H1 (cell line): ENCODE measurements around the gene MMP24. TPM values are rescaled to one million over a fixed set of nuclear protein-coding genes. Genes with fewer than 3 reads are reported as not detected.

ENCODE experiments used
- CTCF ChIA-PET: fragments of 300-600 bp; sonication (Branson Sonifier 250); formaldehyde crosslinking; loops from one replicate; lab custom pipeline; 2021; ENCODE audit not compliant: partially characterized antibody; lab: Charles Lee
- POLR2A ChIA-PET: fragments of 300-600 bp; sonication (Branson Sonifier 250); formaldehyde crosslinking; loops from one replicate; lab custom pipeline; 2021; ENCODE audit warnings: inconsistent platforms; ENCODE audit not compliant: partially characterized antibody; lab: Charles Lee
- DNase-seq, 2 experiments: peaks; one replicate each; pipeline versions ENCODE4 v3.0.0 to v3.0.0-alpha.2; 2010 to 2022; ENCODE audit warnings: low spot score in 2 of 2, low read depth in 1 of 2, mixed read lengths in 1 of 2
- FAIRE-seq: peaks from 2 replicates; lab custom pipeline; 2011; peaks lifted over from hg19 to GRCh38; lab: Jason Lieb, UNC
- H2AFZ ChIP-seq: 2 replicates; pipeline ENCODE4 v1.8.1; 2012; ENCODE audit warnings: low read length, inconsistent platforms
- H2AK5ac ChIP-seq: 2 replicates; pipeline ENCODE4 v1.6.1; 2013; ENCODE audit warnings: low read depth, low read length
- H2BK120ac ChIP-seq: replicated peaks from 2 replicates; pipeline ENCODE3; 2013; ENCODE audit warnings: low read depth, low read length, inconsistent platforms
- H2BK12ac ChIP-seq: 2 replicates; pipeline ENCODE4 v1.6.1; 2013; ENCODE audit warnings: low read depth, low read length
- H2BK15ac ChIP-seq: 2 replicates; pipeline ENCODE4 v1.6.1; 2013; ENCODE audit warnings: low read length
- H2BK20ac ChIP-seq: 2 replicates; pipeline ENCODE4 v1.6.1; 2013; ENCODE audit warnings: low read length
- H2BK5ac ChIP-seq: 2 replicates; pipeline ENCODE4 v1.6.1; 2013; ENCODE audit warnings: low read depth, low read length
- H3K14ac ChIP-seq: 2 replicates; pipeline ENCODE4 v1.6.1; 2013; ENCODE audit warnings: inconsistent platforms; ENCODE audit not compliant: insufficient read length
- H3K18ac ChIP-seq: 2 replicates; pipeline ENCODE4 v1.6.1; 2013; ENCODE audit warnings: low read length; ENCODE audit errors: extremely low read depth
- H3K23ac ChIP-seq: 2 replicates; pipeline ENCODE4 v1.6.1; 2013; ENCODE audit warnings: inconsistent platforms; ENCODE audit not compliant: insufficient read length
- H3K23me2 ChIP-seq: 2 replicates; pipeline ENCODE4 v1.6.1; 2013; ENCODE audit warnings: low read depth, low read length
- H3K27ac ChIP-seq: 2 replicates; pipeline ENCODE4 v1.6.1; 2011; ENCODE audit warnings: low read depth, low read length, inconsistent platforms
- H3K27me3 ChIP-seq, 4 experiments: replicated peaks in 1 of 4; 1 replicate in 1 of 4; 2 replicates in 3 of 4; pipeline versions ENCODE4 v1.6.1 to v1.8.1; 2011 to 2013; ENCODE audit warnings: low read length in 3 of 4, mild to moderate bottlenecking in 3 of 4, inconsistent platforms in 2 of 4, mixed read lengths in 2 of 4, moderate library complexity in 1 of 4; ENCODE audit not compliant: control insufficient read depth in 3 of 4, insufficient read depth in 3 of 4; ENCODE audit errors: extremely low read depth in 1 of 4
- H3K36me3 ChIP-seq, 4 experiments: 2 replicates each; pipeline versions ENCODE4 v1.6.1 to v1.8.1; 2011 to 2013; ENCODE audit warnings: mild to moderate bottlenecking in 4 of 4, low read length in 3 of 4, moderate library complexity in 2 of 4, control low read depth in 1 of 4, inconsistent platforms in 1 of 4; ENCODE audit not compliant: insufficient read depth in 4 of 4, control insufficient read depth in 2 of 4
- H3K4ac ChIP-seq: replicated peaks from 2 replicates; pipeline ENCODE3; 2013; ENCODE audit warnings: low read length, low read depth, mixed read lengths, inconsistent platforms; ENCODE audit not compliant: insufficient read length
- H3K4me1 ChIP-seq, 4 experiments: replicated peaks in 1 of 4; 1 replicate in 1 of 4; 2 replicates in 3 of 4; pipeline versions ENCODE4 v1.6.1 to v1.8.1; 2011 to 2013; ENCODE audit warnings: low read length in 3 of 4, inconsistent platforms in 2 of 4, mixed read lengths in 1 of 4; ENCODE audit not compliant: insufficient read depth in 4 of 4, control insufficient read depth in 3 of 4
- H3K4me2 ChIP-seq, 2 experiments: 2 replicates each; pipeline versions ENCODE4 v1.6.1 to v1.8.1; 2011 to 2013; ENCODE audit warnings: low read depth in 2 of 2, low read length in 2 of 2, control low read depth in 1 of 2, inconsistent platforms in 1 of 2, mild to moderate bottlenecking in 1 of 2; ENCODE audit not compliant: insufficient read depth in 1 of 2
- H3K4me3 ChIP-seq, 4 experiments: fragments of 200-600, 300-600 bp in 1 of 4; sonication (generic), shearing (Covaris generic), sonication (Bioruptor Twin) in 1 of 4; 2 replicates each; pipeline versions ENCODE4 v1.5.1 to v1.8.1; 2011 to 2016; ENCODE audit warnings: low read length in 4 of 4, low read depth in 3 of 4, control low read depth in 2 of 4, inconsistent platforms in 2 of 4, mild to moderate bottlenecking in 2 of 4, mixed read lengths in 1 of 4, moderate library complexity in 1 of 4; ENCODE audit not compliant: insufficient read depth in 2 of 4; ENCODE audit errors: extremely low read depth in 1 of 4
- H3K56ac ChIP-seq: replicated peaks from 2 replicates; pipeline ENCODE3; 2013; ENCODE audit warnings: low read depth, mild to moderate bottlenecking, mixed read lengths, low read length, inconsistent platforms; ENCODE audit not compliant: insufficient read length
- H3K79me1 ChIP-seq: 2 replicates; pipeline ENCODE4 v1.6.1; 2013; ENCODE audit warnings: low read depth, low read length, control low read depth
- H3K79me2 ChIP-seq, 2 experiments: 2 replicates each; pipeline versions ENCODE4 v1.6.1 to v1.8.1; 2012 to 2013; ENCODE audit warnings: low read length in 2 of 2, mild to moderate bottlenecking in 2 of 2, inconsistent platforms in 1 of 2; ENCODE audit not compliant: insufficient read depth in 2 of 2, control insufficient read depth in 1 of 2
- H3K9ac ChIP-seq, 4 experiments: replicated peaks in 1 of 4; 1 replicate in 1 of 4; 2 replicates in 3 of 4; pipeline versions ENCODE4 v1.6.1 to v1.8.1; 2011 to 2013; ENCODE audit warnings: low read depth in 3 of 4, low read length in 3 of 4, control low read depth in 2 of 4, mild to moderate bottlenecking in 2 of 4, moderate library complexity in 2 of 4, inconsistent platforms in 1 of 4; ENCODE audit errors: extremely low read depth in 1 of 4
- H3K9me3 ChIP-seq, 2 experiments: 2 replicates each; pipeline versions ENCODE4 v1.6.1 to v1.8.1; 2012 to 2013; ENCODE audit warnings: mild to moderate bottlenecking in 2 of 2, moderate library complexity in 2 of 2, control low read depth in 1 of 2, inconsistent platforms in 1 of 2, low read depth in 1 of 2, low read length in 1 of 2, mixed read lengths in 1 of 2; ENCODE audit not compliant: insufficient read depth in 2 of 2
- H4K20me1 ChIP-seq, 2 experiments: replicated peaks in 1 of 2; 2 replicates each; pipeline versions ENCODE3 to v1.8.1; 2011 to 2013; ENCODE audit warnings: inconsistent platforms in 2 of 2, low read length in 2 of 2, mild to moderate bottlenecking in 1 of 2; ENCODE audit not compliant: insufficient read depth in 2 of 2, control insufficient read depth in 1 of 2
- H4K5ac ChIP-seq: 2 replicates; pipeline ENCODE4 v1.6.1; 2013; ENCODE audit warnings: low read length, low read depth, mixed read lengths, inconsistent platforms; ENCODE audit not compliant: insufficient read length
- H4K8ac ChIP-seq: 2 replicates; pipeline ENCODE4 v1.8.0; 2013; ENCODE audit warnings: mild to moderate bottlenecking, moderate library complexity, low read length, inconsistent platforms; ENCODE audit not compliant: insufficient read depth; ENCODE audit errors: extremely low read depth
- H4K91ac ChIP-seq: replicated peaks from 2 replicates; pipeline ENCODE3; 2013; ENCODE audit warnings: low read length, mixed read lengths, inconsistent platforms; ENCODE audit not compliant: insufficient read length
- WGBS, 2 experiments: shearing (Covaris generic) in 1 of 2; methylation state at CpG; one replicate each; pipeline versions ENCODE4 v1.1.6 to v1.1.7; 2013 to 2015; ENCODE audit warnings: low lambda C conversion rate in 2 of 2, mixed read lengths in 2 of 2, inconsistent platforms in 1 of 2, low coverage in 1 of 2, missing lambda C conversion rate in 1 of 2; ENCODE audit not compliant: insufficient replicate concordance in 2 of 2, insufficient coverage in 1 of 2, insufficient read length in 1 of 2; ENCODE audit errors: extremely low coverage in 1 of 2, missing lambda C conversion rate in 1 of 2; 5-methylcytosine and 5-hydroxymethylcytosine counted together
- polyA plus RNA-seq, 7 experiments: library from polyadenylated mRNA; depleted of rRNA in 3 of 7; stranded (reverse) in 5 of 7; unstranded in 2 of 7; fragments of >200 nt in 5 of 7; fragments of 200-250 nt in 2 of 7; gene quantifications; 1 replicate in 5 of 7; 2 replicates in 1 of 7; 4 replicates in 1 of 7; pipeline versions ENCODE4 v1.2.1 to v1.2.3, GENCODE V29; 2011 to 2013; ENCODE audit warnings: missing spikeins in 2 of 7, mixed read lengths in 2 of 7
- total RNA-seq: library from RNA; stranded (reverse); fragmentation: NEBNext Ultra II Directional; extraction: Animal tissue kit (Norgen Biotek cat#: 25700); gene quantifications from 2 replicates; pipeline ENCODE4 v1.2.1, GENCODE V29; 2021

The MMP24 gene
- total and polyA plus RNA-seq, 2 of the 8 experiments (the other 6 are each of a cell fraction or from before 2014, with no cell fraction given): 18.8 to 21.4 TPM

GRCh38 chr20:35295058-35295457, 68.6 kb downstream of the MMP24 start:
- H3K27me3 ChIP-seq: no peaks in the 10 kb centered on the region
- POLR2A ChIA-PET: interaction anchor here (1.0 to 3.4 kb wide), 3 partner anchors 11 to 31 kb away, joined by 3 to 15 read pairs (median 10); partner anchors contain the start of gene EIF6
- H3K9ac ChIP-seq: no peak overlapping the region
- H3K4ac ChIP-seq: no peak overlapping the region
- DNase-seq (no peak), FAIRE-seq (no peak)
- CTCF ChIA-PET: interaction anchor here (2.0 to 13.8 kb wide), 3 partner anchors 12 to 35 kb away, joined by 5 to 130 read pairs (median 104); partner anchors contain the start of genes EIF6 and MMP24OS
- no peak overlapping the region for H2BK120ac ChIP-seq
- no peak overlapping the region for H2BK20ac ChIP-seq
- no peak overlapping the region for H2BK5ac ChIP-seq
- no peak overlapping the region for H3K18ac ChIP-seq
- no peaks in the 10 kb centered on the region for H3K9me3 ChIP-seq
- H2AK5ac ChIP-seq: no peak overlapping the region
- H3K23ac ChIP-seq: no peak overlapping the region
- no peak overlapping the region for H2BK12ac ChIP-seq
- no peak overlapping the region for H2AFZ ChIP-seq
- no peak overlapping the region for H2BK15ac ChIP-seq
- H3K4me1 ChIP-seq: no peaks in the 10 kb centered on the region; a peak in 2 of 7 replicates
- no peaks in the 10 kb centered on the region for H3K23me2 ChIP-seq
- 73% methylated on average over 8 of the region's 8 CpGs; no CpG with 5 or more reads in 1 of the 2 experiments for WGBS, 2 experiments
- no peak overlapping the region for H3K14ac ChIP-seq
- no peaks in the 10 kb centered on the region for H3K79me1 ChIP-seq
- H3K56ac ChIP-seq: no peak overlapping the region
- no peak overlapping the region for H3K4me3 ChIP-seq
- H4K8ac ChIP-seq: no peak overlapping the region
- H4K20me1 ChIP-seq: no peaks in the 10 kb centered on the region
- H3K79me2 ChIP-seq: no peaks in the 10 kb centered on the region
- H3K27ac ChIP-seq: no peak overlapping the region
- no peaks in the 10 kb centered on the region for H3K36me3 ChIP-seq
- no peak overlapping the region for H4K91ac ChIP-seq
- no peak overlapping the region for H4K5ac ChIP-seq
- H3K4me2 ChIP-seq: no peak overlapping the region
